Activated CD8-positive, alpha-beta T cell treated with anti-CD3 and anti-CD28 coated beads for 36 hours (primary cell): ENCODE measurements around the gene ZNF628. TPM values are rescaled to one million over a fixed set of nuclear protein-coding genes. Genes with fewer than 3 reads are reported as not detected.

Source experiments
- ATAC-seq: fragments of 200-7000 bp; cut with Tn5 transposase; one replicate; pipeline ENCODE4 v1.10.0; 2021; ENCODE audit warnings: mild to moderate bottlenecking, moderate library complexity
- CTCF ChIA-PET: fragments of 350-600 bp; sonication (Branson Sonifier 250); formaldehyde crosslinking; loops from one replicate; lab custom pipeline; 2021; ENCODE audit warnings: antibody characterized with exemption; lab: Charles Lee
- POLR2A ChIA-PET: fragments of 350-600 bp; sonication (Branson Sonifier 250); formaldehyde crosslinking; loops from one replicate; lab custom pipeline; 2021; ENCODE audit warnings: antibody characterized with exemption; lab: Charles Lee
- DNase-seq: peaks from one replicate; pipeline ENCODE4 v3.0.0-alpha.2; 2020
- H3K27ac Mint-ChIP-seq: one replicate; pipeline ENCODE4 v1.8.0; 2021; ENCODE audit warnings: mild to moderate bottlenecking, mixed read lengths
- H3K27me3 Mint-ChIP-seq: one replicate; pipeline ENCODE4 v1.8.0; 2021; ENCODE audit warnings: mixed read lengths
- H3K36me3 Mint-ChIP-seq: one replicate; pipeline ENCODE4 v1.8.0; 2021; ENCODE audit warnings: low read depth, mixed read lengths
- H3K4me1 Mint-ChIP-seq: one replicate; pipeline ENCODE4 v1.8.0; 2021; ENCODE audit warnings: low read depth, mixed read lengths
- H3K4me3 Mint-ChIP-seq: one replicate; pipeline ENCODE4 v1.8.0; 2021; ENCODE audit warnings: mild to moderate bottlenecking, moderate library complexity, mixed read lengths
- H3K9me3 Mint-ChIP-seq: one replicate; pipeline ENCODE4 v1.8.0; 2021; ENCODE audit warnings: mixed read lengths
- CTCF ChIP-seq: fragments of 200-600 bp; IDR thresholded peaks from one replicate; pipeline ENCODE4 v1.8.0; 2022; ENCODE audit warnings: antibody characterized with exemption, mild to moderate bottlenecking
- intact Hi-C: fragments of 100-400 bp; cut with micrococcal nuclease; formaldehyde crosslinking; loops from one replicate; pipeline ENCODE4 v1.10.0; 2022
- total RNA-seq, 2 experiments: library from RNA; stranded (reverse); gene quantifications; one replicate each; pipeline ENCODE4 v1.2.3, GENCODE V29; 2021

ZNF628 gene
- total RNA-seq, 2 experiments from 2014 or later: 8.4 to 8.6 TPM

- POLR2A ChIA-PET: no interaction called here
- H3K27me3 Mint-ChIP-seq: no peaks in the 10 kb centered on the region
- intact Hi-C loops: no loop called here
Observed at GRCh38 chr19:55478364-55478763, 1.9 kb downstream of the ZNF628 start.

GRCh38 chr19:55479045-55479444 lies 2.6 kb downstream of the ZNF628 start:
- H3K4me3 Mint-ChIP-seq: peak overlapping the region; percentile 4
- no peak for TF ChIP-seq CTCF

More at GRCh38 chr19:55478364-55478763, 1.9 kb downstream of the ZNF628 start:
- peaks cover 28% of the 10 kb centered on the region for H3K4me1 Mint-ChIP-seq
- TF ChIP-seq CTCF: no peak
- no peak overlapping the region for H3K27ac Mint-ChIP-seq
- H3K4me3 Mint-ChIP-seq: peak overlapping the region; percentile 91
- no peak for DNase-seq
- H3K36me3 Mint-ChIP-seq: peaks cover 2% of the 10 kb centered on the region
- ATAC-seq: no peak
- H3K9me3 Mint-ChIP-seq: no peaks in the 10 kb centered on the region
- CTCF ChIA-PET: interaction anchor here (1.5 to 4.2 kb wide), 2 partner anchors 11 to 25 kb away, joined by 6 to 45 read pairs; no protein-coding TSS in a partner anchor

GRCh38 chr19:55479451-55480230 lies 3.2 kb downstream of the ZNF628 start:
- no peak for TF ChIP-seq CTCF
- peak overlapping the region; percentile 4 for H3K4me3 Mint-ChIP-seq
- peak overlapping the region; percentile 20 for H3K27ac Mint-ChIP-seq
- CTCF ChIA-PET: interaction anchor here (1.5 to 1.6 kb wide), 2 partner anchors 12 to 24 kb away, joined by 6 read pairs; no protein-coding TSS in a partner anchor
- intact Hi-C loops: no loop called here
- DNase-seq (no peak), ATAC-seq (no peak)
- peaks cover 2% of the 10 kb centered on the region for H3K36me3 Mint-ChIP-seq
- no peaks in the 10 kb centered on the region for H3K27me3 Mint-ChIP-seq
- no peaks in the 10 kb centered on the region for H3K9me3 Mint-ChIP-seq
- POLR2A ChIA-PET: interaction anchor here (1.2 kb wide), 1 partner anchor 179 kb away, joined by 3 read pairs; no protein-coding TSS in a partner anchor
- peaks cover 28% of the 10 kb centered on the region for H3K4me1 Mint-ChIP-seq

More at GRCh38 chr19:55479045-55479444, 2.6 kb downstream of the ZNF628 start:
- peaks cover 28% of the 10 kb centered on the region for H3K4me1 Mint-ChIP-seq
- H3K27me3 Mint-ChIP-seq: no peaks in the 10 kb centered on the region
- ATAC-seq (no peak), DNase-seq (no peak)
- no peaks in the 10 kb centered on the region for H3K9me3 Mint-ChIP-seq
- ChIA-PET POLR2A (interaction anchor here (1.2 kb wide), 1 partner anchor 178 kb away, joined by 3 read pairs; no protein-coding TSS in a partner anchor), CTCF (interaction anchor here (1.5 to 4.2 kb wide), 3 partner anchors 12 to 25 kb away, joined by 6 to 45 read pairs (median 6); no protein-coding TSS in a partner anchor)
- intact Hi-C loops: no loop called here
- peaks cover 2% of the 10 kb centered on the region for H3K36me3 Mint-ChIP-seq
- H3K27ac Mint-ChIP-seq: no peak overlapping the region

GRCh38 chr19:55481148-55481793 lies 4.9 kb downstream of the ZNF628 start:
- Mint-ChIP-seq H3K4me3 (no peak overlapping the region), H3K27ac (no peak overlapping the region), H3K36me3 (peaks cover 2% of the 10 kb centered on the region), H3K27me3 (no peaks in the 10 kb centered on the region), H3K9me3 (no peaks in the 10 kb centered on the region), H3K4me1 (peaks cover 34% of the 10 kb centered on the region)
- no peak for TF ChIP-seq CTCF
- CTCF ChIA-PET: no interaction called here
- intact Hi-C loops: no loop called here
- POLR2A ChIA-PET: no interaction called here
- no peak for ATAC-seq
- no peak for DNase-seq

GRCh38 chr19:55481794-55482155 lies 5.4 kb downstream of the ZNF628 start:
- DNase-seq (no peak), ATAC-seq (no peak)
- intact Hi-C loops: no loop called here
- Mint-ChIP-seq H3K9me3 (no peaks in the 10 kb centered on the region), H3K4me1 (peaks cover 34% of the 10 kb centered on the region), H3K36me3 (peaks cover 2% of the 10 kb centered on the region), H3K27ac (no peak overlapping the region), H3K27me3 (no peaks in the 10 kb centered on the region), H3K4me3 (no peak overlapping the region)
- TF ChIP-seq CTCF: no peak
- ChIA-PET POLR2A (no interaction called here), CTCF (no interaction called here)
